ENCODE data around the gene ACP2.

Gene ACP2

GRCh38 chr11:47259232-47259977 lies 10.8 kb upstream of the ACP2 start:
- no peaks in the 10 kb centered on the region for H3K27me3 ChIP-seq (replicated peaks; ENCODE audit: insufficient read depth, low read length)
- H4K20me1 ChIP-seq (ENCODE audit: insufficient read depth, low read length), result no peaks in the 10 kb centered on the region
- TF ChIP-seq CTCF (IDR thresholded peaks at IDR 0.05; ENCODE audit: low read length) (peak; percentile 50), EZH2phosphoT487 (IDR thresholded peaks at IDR 0.05; ENCODE audit: low read length) (no peak)
- H3K9me2 ChIP-seq (replicated peaks; ENCODE audit: insufficient read depth, low read length), result no peaks in the 10 kb centered on the region
- H3K36me3 ChIP-seq (replicated peaks; ENCODE audit: insufficient read depth, low read length), result no peaks in the 10 kb centered on the region
- no peaks in the 10 kb centered on the region for H3K9me3 ChIP-seq (replicated peaks; ENCODE audit: insufficient read depth, low read length)
- no peaks in the 10 kb centered on the region for H3F3A ChIP-seq (ENCODE audit: insufficient read depth, low read length)
- H3K4me1 ChIP-seq (ENCODE audit: low read length), result no peaks in the 10 kb centered on the region
- no peak overlapping the region for H3K9ac ChIP-seq (ENCODE audit: low read length)
- H2AFZ ChIP-seq (ENCODE audit: low read length), result no peak overlapping the region; the same call in 1 of the 2 replicates
- no peak overlapping the region for H3K4me2 ChIP-seq (ENCODE audit: low read depth, low read length)
- H3K79me2 ChIP-seq (ENCODE audit: low read length), result no peaks in the 10 kb centered on the region
- no peak overlapping the region for H3K27ac ChIP-seq (ENCODE audit: low read length)
- DNase-seq, result peak; percentile 23
- H3K4me3 ChIP-seq (ENCODE audit: low read length), result no peak overlapping the region

- Histone ChIP-seq H3F3A (ENCODE audit: insufficient read depth, low read length) (no peaks in the 10 kb centered on the region), H3K4me2 (ENCODE audit: low read depth, low read length) (no peak overlapping the region), H2AFZ (ENCODE audit: low read length) (no peak overlapping the region), H3K27ac (ENCODE audit: low read length) (no peak overlapping the region), H3K4me3 (ENCODE audit: low read length) (no peak overlapping the region), H3K36me3 (replicated peaks; ENCODE audit: insufficient read depth, low read length) (no peaks in the 10 kb centered on the region), H4K20me1 (ENCODE audit: insufficient read depth, low read length) (no peaks in the 10 kb centered on the region), H3K79me2 (ENCODE audit: low read length) (no peaks in the 10 kb centered on the region), H3K9ac (ENCODE audit: low read length) (no peak overlapping the region), H3K9me3 (replicated peaks; ENCODE audit: insufficient read depth, low read length) (no peaks in the 10 kb centered on the region), H3K9me2 (replicated peaks; ENCODE audit: insufficient read depth, low read length) (no peaks in the 10 kb centered on the region), H3K4me1 (ENCODE audit: low read length) (no peaks in the 10 kb centered on the region), H3K27me3 (replicated peaks; ENCODE audit: insufficient read depth, low read length) (no peaks in the 10 kb centered on the region)
- DNase-seq, result no peak
- TF ChIP-seq EZH2phosphoT487 (IDR thresholded peaks at IDR 0.05; ENCODE audit: low read length) (no peak), CTCF (IDR thresholded peaks at IDR 0.05; ENCODE audit: low read length) (no peak), EZH2 (optimal IDR thresholded peaks at IDR 0.05; ENCODE audit: low read depth, low read length) (no peak)
Observed at GRCh38 chr11:47258317-47258902, 9.8 kb upstream of the ACP2 start.

GRCh38 chr11:47257517-47258316 lies 9.1 kb upstream of the ACP2 start, which contains the start of gene NR1H3:
TSS of gene NR1H3 (plus strand) at chr11:47257996. CDS start at chr11:47259217, 1,221 bp downstream.
- Histone ChIP-seq H3K9ac (ENCODE audit: low read length) (no peak within 1 kb of the TSS), H3K79me2 (ENCODE audit: low read length) (no peaks in the 10 kb centered on the region), H3K36me3 (replicated peaks; ENCODE audit: insufficient read depth, low read length) (no peaks in the 10 kb centered on the region), H3K4me1 (ENCODE audit: low read length) (no peaks in the 10 kb centered on the region), H3K4me3 (ENCODE audit: low read length) (no peak within 1 kb of the TSS), H3F3A (ENCODE audit: insufficient read depth, low read length) (no peaks in the 10 kb centered on the region), H3K27ac (ENCODE audit: low read length) (no peak within 1 kb of the TSS), H3K4me2 (ENCODE audit: low read depth, low read length) (no peak within 1 kb of the TSS), H3K27me3 (replicated peaks; ENCODE audit: insufficient read depth, low read length) (no peaks in the 10 kb centered on the region), H4K20me1 (ENCODE audit: insufficient read depth, low read length) (no peaks in the 10 kb centered on the region), H2AFZ (ENCODE audit: low read length) (no peak within 1 kb of the TSS), H3K9me2 (replicated peaks; ENCODE audit: insufficient read depth, low read length) (no peaks in the 10 kb centered on the region), H3K9me3 (replicated peaks; ENCODE audit: insufficient read depth, low read length) (no peaks in the 10 kb centered on the region)
- TF ChIP-seq EZH2 (optimal IDR thresholded peaks at IDR 0.05; ENCODE audit: low read depth, low read length) (no peak), EZH2phosphoT487 (IDR thresholded peaks at IDR 0.05; ENCODE audit: low read length) (no peak), CTCF (IDR thresholded peaks at IDR 0.05; ENCODE audit: low read length) (no peak)
- no peak for DNase-seq
